Measurements from ENCODE around the gene EID2. TPM values are rescaled to one million over a fixed set of nuclear protein-coding genes. Genes with fewer than 3 reads are reported as not detected.

The EID2 gene
- total RNA-seq, 1 donor from 2014 or later: 11.6 TPM

GRCh38 chr19:39515551-39516191, 24.3 kb downstream of the EID2 start:
- no peak for DNase-seq (ENCODE audit: low read depth)
- H3K4me3 ChIP-seq (ENCODE audit: low read depth, low read length): peak overlapping the region; percentile 19
- H3K36me3 ChIP-seq (ENCODE audit: control insufficient read depth, insufficient read depth, low read length): no peaks in the 10 kb centered on the region
- TF ChIP-seq CTCF (IDR thresholded peaks at IDR 0.05; ENCODE audit: insufficient read depth, low read length, poor library complexity, severe bottlenecking): no peak
- peaks cover 38% of the 10 kb centered on the region for H3K27me3 ChIP-seq (ENCODE audit: control insufficient read depth, insufficient read depth, low read length)

- Histone ChIP-seq H3K4me3 (ENCODE audit: low read depth, low read length) (peak within 1 kb of the TSS; percentile 19), H3K27me3 (ENCODE audit: control insufficient read depth, insufficient read depth, low read length) (peaks cover 38% of the 10 kb centered on the region), H3K36me3 (ENCODE audit: control insufficient read depth, insufficient read depth, low read length) (no peaks in the 10 kb centered on the region)
- DNase-seq (ENCODE audit: low read depth): no peak
- TF ChIP-seq CTCF (IDR thresholded peaks at IDR 0.05; ENCODE audit: insufficient read depth, low read length, poor library complexity, severe bottlenecking): peak; percentile 5
Observed at GRCh38 chr19:39514840-39515550, 25.0 kb downstream of the EID2 start, which contains the start of gene SELENOV. Gene SELENOV (plus strand): TSS chr19:39515139. CDS start chr19:39515213, 74 bp downstream.

GRCh38 chr19:39512988-39513387, 27.0 kb downstream of the EID2 start:
- peaks cover 33% of the 10 kb centered on the region for H3K27me3 ChIP-seq (ENCODE audit: control insufficient read depth, insufficient read depth, low read length)
- no peaks in the 10 kb centered on the region for H3K36me3 ChIP-seq (ENCODE audit: control insufficient read depth, insufficient read depth, low read length)
- DNase-seq (ENCODE audit: low read depth): no peak
- no peak overlapping the region for H3K4me3 ChIP-seq (ENCODE audit: low read depth, low read length)
- TF ChIP-seq CTCF (IDR thresholded peaks at IDR 0.05; ENCODE audit: insufficient read depth, low read length, poor library complexity, severe bottlenecking): no peak

GRCh38 chr19:39509233-39509632, 30.7 kb downstream of the EID2 start:
- no peaks in the 10 kb centered on the region for H3K36me3 ChIP-seq (ENCODE audit: control insufficient read depth, insufficient read depth, low read length)
- DNase-seq (ENCODE audit: low read depth): no peak
- no peak overlapping the region for H3K4me3 ChIP-seq (ENCODE audit: low read depth, low read length)
- H3K27me3 ChIP-seq (ENCODE audit: control insufficient read depth, insufficient read depth, low read length): peaks cover 10% of the 10 kb centered on the region
- no peak for TF ChIP-seq CTCF (IDR thresholded peaks at IDR 0.05; ENCODE audit: insufficient read depth, low read length, poor library complexity, severe bottlenecking)

- DNase-seq (ENCODE audit: low read depth): no peak
- Histone ChIP-seq H3K27me3 (ENCODE audit: control insufficient read depth, insufficient read depth, low read length) (peaks cover 11% of the 10 kb centered on the region), H3K36me3 (ENCODE audit: control insufficient read depth, insufficient read depth, low read length) (no peaks in the 10 kb centered on the region), H3K4me3 (ENCODE audit: low read depth, low read length) (no peak overlapping the region)
- no peak for TF ChIP-seq CTCF (IDR thresholded peaks at IDR 0.05; ENCODE audit: insufficient read depth, low read length, poor library complexity, severe bottlenecking)
Observed at GRCh38 chr19:39508629-39509028, 31.3 kb downstream of the EID2 start.
